GM19455 (cell line): ENCODE measurements around the gene DCP1B.
"Not testable (repeated sequence)": the region's sequence is repeated elsewhere in the genome, so short reads cannot be mapped to it uniquely, and the experiment has no call there.

Source experiments
- ATAC-seq: cut with Tn5 transposase; IDR thresholded peaks from one replicate; pipeline ENCODE4 v1.9.1; 2021; ENCODE audit not compliant: unreplicated experiment

Gene DCP1B

DNA sequence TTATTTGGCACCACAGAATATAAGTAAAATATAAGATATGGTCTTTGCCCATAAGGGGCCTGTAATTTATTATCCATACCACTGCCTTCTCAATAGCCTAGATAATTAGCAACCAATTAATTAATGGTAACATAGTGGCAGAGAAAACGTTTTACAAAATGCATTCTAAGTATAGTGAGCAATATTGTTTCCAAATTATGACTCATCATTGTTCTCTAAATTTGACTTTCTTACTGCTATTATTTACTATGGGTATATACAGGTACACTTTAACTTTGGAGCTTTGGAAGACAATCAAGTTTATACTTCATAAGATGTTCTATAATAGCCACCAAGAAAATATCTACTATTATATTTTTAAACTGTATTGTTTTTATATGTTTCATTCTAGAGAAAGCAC lies 26.7 kb downstream of the DCP1B start:
- ATAC-seq, result no peak

GRCh38 chr12:1977109-1977508 lies 27.1 kb downstream of the DCP1B start:
- ATAC-seq, result no peak

DNA sequence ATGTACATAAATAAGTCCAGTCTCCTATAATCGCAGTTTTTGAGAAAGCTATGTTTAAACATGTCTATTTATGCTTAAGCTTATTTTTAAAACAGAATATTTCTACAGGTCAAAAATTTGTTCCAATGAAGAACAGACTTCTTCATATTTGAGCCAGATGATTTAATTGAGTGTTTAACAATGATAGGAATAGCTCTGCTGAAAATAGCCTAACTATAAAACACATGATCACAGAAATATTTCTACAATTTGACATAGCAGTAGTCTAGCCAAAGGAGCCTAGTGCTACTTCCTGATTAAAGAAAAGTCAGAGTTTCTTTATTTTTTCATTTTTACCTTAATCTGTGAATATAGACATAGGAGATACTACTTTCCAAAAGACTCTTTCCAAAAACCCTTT lies 29.4 kb downstream of the DCP1B start:
- no peak for ATAC-seq

- ATAC-seq, result no peak
Measured at GRCh38 chr12:1972856-1973317, 31.4 kb downstream of the DCP1B start.

GRCh38 chr12:1972260-1972659 lies 32.0 kb downstream of the DCP1B start:
- no peak for ATAC-seq

- no peak for ATAC-seq
Measured at GRCh38 chr12:1970331-1970900, 33.8 kb downstream of the DCP1B start.

DNA sequence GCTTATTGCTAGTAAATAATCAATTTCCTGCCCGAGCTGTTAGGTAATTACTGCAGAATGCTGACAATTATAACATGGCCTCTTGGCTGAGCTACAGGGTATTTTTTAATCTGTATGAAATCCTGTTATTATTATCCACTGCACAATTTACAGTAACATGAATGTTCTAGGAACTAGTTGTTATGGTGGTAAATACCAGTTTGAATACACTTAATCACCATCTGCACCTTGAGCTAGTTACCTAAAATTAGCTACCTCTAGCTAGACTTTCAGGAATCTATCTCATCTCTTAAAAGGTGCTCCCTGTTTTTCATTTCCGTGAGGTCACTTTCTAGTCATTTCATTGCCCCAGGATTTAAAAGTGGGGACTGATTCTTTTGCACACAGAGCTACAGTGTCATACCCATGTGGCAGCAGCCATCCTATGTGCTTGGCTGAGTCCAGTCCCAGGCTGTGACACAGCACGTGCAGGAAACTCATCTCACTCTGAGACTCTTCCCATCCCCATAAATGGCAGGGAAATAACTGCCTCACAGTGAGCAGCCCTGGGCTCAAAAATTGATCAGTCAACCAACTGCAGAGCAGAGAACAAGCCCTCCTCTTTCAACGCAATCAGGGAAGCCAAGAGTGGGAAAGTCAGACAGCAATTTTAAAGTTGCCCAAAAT lies 37.6 kb downstream of the DCP1B start:
- ATAC-seq, result no peak

- no peak for ATAC-seq
Measured at GRCh38 chr12:1965916-1966315, 38.3 kb downstream of the DCP1B start.

DNA sequence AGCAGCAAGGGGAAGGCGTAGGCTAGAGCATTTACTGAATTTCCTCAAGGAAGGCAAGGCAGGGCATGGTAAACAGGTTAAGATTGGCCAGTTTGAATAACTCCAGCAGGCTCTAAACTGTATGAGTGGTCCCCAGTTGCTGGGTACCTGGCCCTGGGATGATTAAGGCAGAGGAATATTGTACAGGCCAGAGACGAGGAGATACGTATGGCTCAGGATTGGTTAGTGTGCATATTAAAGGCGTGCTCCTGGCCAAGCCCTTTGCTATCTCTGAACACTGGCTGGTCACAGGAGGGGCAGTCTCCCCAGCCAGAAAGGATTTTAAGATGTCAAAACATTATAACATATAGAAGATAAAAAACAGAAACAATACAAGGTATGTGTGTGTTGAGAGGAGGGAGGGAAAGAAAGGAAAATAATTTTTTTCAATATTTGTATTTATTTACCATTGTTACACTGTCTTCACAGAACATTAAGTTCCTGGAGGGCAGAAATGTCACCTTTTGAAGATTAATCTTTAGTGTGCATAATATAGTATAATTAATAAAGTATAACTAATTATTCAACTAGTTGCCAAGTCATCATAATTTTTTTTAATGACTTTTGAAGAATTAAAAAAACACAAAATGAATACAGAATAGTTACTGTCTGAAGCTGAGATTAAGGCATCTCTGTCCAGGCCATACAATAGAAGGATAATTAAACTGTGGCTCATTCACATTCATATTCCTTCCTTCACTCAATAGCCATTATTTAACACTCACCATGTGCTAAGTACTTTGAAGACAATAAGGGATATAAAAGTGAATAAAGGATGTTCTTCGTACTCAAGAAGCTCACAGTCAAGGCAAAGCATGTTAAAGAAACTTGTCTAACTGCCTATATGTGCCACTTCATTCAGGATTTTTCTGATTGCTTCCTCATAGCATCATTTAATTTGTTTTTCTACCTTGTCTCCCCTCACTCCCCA lies 41.9 kb downstream of the DCP1B start:
- ATAC-seq, result no peak

DNA sequence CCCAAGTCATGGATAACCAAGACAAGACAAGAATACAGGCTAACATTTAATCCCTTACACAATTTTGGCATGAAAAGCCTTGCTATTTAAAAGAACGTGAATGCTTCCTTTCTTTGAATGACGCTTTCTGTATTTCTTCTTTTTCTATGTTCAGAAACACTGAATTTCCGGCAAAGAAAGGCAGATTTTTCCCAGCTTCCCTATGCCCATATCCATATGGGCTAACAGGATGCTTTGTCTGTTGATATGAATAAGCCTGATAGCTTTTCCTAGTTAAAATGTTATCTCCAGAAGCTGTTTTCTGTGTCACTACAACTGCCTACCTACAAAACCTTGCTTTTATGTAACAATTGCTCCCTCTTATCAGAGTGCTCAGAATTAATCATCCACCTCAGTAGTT lies 47.5 kb downstream of the DCP1B start:
- no peak for ATAC-seq

DNA sequence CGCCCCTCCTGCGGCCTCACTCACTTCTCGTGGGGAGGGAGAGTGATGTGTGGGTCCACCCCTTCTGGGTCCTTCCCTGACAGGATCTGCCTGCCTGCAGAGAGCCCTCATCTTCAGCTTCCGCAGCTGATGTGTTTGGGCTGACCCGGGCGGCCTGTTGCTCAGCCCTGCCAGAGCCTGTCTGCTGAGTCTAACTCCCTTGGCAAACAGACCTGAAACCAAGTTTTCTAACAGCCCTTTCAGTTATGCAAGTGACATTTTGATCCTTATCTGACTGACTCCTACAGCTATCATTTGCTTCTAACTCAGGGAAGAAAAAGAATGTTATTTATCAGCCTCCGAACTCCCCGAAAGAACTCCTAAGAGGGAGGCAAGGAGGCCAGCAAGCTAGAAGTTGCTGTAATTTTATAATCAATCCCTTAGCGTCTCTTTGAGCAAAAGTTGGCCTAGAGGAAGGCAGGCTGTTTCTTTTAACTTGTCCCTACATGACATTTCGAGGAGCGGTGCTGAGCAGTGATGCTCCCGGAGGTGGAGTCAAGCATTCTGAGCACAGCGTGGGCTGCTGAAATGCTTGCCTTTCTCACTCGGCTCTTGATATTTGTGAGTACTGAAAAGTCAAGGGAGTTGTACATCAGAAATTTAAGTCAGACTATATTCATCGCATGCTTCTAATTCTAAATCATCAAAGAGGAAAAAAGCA lies 54.3 kb downstream of the DCP1B start:
- no peak for ATAC-seq

GRCh38 chr12:1948883-1949282 lies 55.4 kb downstream of the DCP1B start:
- ATAC-seq, result no peak

GRCh38 chr12:1947081-1947480 lies 57.2 kb downstream of the DCP1B start:
- no peak for ATAC-seq

GRCh38 chr12:1946296-1946695 lies 58.0 kb downstream of the DCP1B start:
- ATAC-seq, result no peak

DNA sequence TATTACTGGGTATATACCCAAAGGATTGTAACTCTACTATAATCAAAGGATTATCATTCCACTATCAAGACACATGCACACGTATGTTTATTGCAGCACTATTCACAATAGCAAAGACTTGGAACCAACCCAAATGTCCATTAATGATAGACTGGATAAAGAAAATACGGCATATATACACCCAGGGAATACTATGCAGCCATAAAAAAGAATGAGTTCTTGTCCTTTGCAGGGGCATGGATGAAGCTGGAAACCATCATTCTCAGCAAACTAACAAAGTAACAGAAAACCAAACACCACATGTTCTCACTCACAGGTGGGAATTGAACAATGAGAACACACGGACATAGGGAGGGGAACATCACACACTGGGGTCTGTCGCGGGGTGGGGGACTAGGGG lies 58.8 kb downstream of the DCP1B start:
- ATAC-seq, result not testable (repeated sequence)

- no peak for ATAC-seq
Measured at GRCh38 chr12:1939801-1940607, 64.3 kb downstream of the DCP1B start.

GRCh38 chr12:1939331-1939730 lies 64.9 kb downstream of the DCP1B start:
- ATAC-seq, result no peak

DNA sequence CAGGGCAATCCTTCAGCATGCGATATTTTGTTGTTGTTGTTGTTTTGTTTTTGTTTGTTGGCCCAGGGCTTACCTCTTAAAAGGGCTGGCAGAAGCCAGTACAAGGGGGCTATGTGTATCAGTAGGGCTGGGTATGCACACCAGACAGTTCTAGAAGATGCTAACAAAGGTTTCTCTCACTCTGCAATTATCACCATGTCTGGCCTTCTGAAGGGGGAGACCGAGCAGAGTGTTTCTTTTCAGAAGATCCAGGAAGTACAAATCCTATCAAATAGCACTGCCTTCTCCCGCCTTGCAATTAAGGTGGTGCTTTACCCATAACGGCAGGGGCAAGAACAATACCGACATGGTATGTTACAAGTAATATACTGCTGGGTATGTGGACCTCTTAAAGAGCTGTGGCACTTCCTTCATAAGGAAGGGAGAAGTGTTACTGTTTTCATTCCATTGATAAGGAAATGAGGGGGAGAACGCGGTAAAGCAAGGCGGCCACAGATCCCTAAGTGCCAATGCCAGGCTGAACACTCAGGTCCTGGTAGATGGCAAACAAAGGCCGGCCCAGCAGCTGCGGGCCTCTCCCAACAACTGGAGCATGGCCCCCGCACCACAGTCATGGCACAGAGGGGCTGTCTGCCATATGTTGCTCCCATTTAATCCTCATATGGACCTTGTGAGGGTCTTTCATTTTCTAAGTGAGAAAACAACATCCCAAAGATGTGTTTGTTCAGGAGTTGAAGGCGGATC lies 66.6 kb downstream of the DCP1B start:
- ATAC-seq, result no peak

GRCh38 chr12:1936406-1937320 lies 67.6 kb downstream of the DCP1B start:
- no peak for ATAC-seq
